DMS153 (cell line): ENCODE data around the gene CERS2.
"Not testable (repeated sequence)": the region's sequence is repeated elsewhere in the genome, so short reads cannot be mapped to it uniquely, and the experiment has no call there.

Experiments used
- DNase-seq: peaks from one replicate; lab custom pipeline; 2025; lab: John Stamatoyannopoulos, UW

Gene CERS2

DNA sequence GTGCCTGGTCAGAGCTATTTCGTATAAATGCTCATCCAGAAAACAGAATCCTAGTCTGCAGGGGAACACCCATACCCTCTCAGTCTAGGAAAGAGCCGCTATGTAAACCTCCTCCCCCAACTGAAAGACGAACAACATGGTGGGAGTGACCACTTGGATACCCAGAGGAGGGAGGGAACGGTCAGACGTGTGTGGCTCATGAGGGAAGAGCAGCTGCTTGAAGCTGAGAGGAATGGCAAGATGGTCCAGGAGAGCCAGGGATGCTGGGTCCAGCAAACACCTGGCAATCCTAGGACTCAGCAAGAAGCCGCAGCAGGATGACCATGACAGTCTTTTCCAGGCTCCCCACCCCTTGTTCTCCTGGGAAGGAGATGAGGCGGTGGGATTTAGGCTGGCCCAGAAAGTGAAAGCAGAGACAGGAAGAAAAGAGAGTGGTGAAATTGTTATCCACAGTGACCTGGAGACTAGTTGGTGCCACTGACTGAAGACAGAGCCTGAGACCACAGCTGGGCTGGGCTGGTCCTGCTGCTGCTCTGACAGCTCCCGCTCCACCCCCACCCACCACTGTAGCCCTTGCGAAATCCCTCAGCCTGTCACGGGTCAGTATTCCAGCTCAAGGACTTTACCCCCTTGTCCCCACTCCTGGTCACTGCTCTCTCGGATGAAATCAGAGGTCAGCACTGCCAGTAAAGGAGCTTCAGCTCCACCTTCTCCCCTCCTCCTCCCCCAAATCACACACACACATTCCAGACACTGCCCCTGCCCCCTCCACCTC is 3.6 kb downstream of the CERS2 start:
- DNase-seq, result no peak

DNA sequence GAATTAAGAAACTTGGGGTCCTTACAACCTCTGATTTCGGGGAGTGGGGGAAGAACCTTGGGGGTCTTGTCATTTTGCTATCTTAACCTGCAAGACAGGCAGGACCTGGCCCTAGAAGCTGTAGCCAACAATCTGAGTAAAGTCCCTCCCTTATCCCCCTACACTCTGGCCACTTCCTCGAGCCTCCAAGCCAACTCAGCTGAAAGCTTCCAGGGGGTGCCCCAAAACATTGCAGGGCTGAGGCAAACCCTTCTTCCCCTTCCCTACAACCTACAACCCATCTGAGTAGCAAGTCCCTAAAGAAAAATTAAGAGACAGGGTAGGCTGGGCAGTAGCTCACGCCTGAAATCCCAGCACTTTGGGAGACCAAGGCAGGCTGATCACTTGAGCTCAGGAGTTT is 5.0 kb downstream of the CERS2 start:
- DNase-seq, result no peak

DNA sequence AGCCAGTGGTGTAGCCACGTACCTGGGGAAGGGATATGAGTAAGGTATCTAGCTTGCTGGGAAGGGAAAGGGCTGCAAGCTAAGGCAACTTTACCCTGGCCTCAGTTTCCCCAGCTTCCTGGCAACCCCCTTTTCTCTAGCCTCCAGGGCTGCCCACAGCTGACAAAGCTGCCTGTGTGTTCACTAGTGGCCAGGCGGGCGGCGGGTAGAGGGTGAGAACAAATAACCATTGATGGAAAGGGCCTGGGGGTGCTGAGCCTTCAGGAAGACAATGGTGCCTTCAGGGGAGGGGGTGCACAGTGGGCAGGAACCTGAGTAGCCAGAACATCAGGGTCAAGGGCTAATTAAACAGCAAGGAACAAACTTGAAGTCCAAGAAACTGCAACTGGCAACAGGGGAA is 6.1 kb downstream of the CERS2 start:
- no peak for DNase-seq

DNA sequence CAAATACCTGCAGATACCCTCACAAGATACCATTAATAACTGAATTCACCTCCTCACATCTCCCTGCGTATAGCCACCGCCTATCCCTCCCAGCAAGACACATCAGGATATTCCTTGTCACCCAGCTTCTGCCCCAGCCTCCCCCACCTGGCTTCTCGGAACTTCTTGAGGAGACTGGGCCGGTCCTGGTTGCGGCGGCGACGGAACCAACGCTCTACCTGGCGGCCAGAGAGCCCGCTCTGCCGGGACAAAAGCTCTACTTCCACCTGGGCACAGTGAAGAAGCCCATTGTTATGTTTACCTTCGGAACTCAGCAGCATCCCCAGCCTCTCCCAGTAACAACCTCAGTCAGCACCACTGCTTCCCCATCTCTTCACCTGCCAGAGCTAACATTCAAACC is 6.7 kb downstream of the CERS2 start:
- DNase-seq, result no peak

DNA sequence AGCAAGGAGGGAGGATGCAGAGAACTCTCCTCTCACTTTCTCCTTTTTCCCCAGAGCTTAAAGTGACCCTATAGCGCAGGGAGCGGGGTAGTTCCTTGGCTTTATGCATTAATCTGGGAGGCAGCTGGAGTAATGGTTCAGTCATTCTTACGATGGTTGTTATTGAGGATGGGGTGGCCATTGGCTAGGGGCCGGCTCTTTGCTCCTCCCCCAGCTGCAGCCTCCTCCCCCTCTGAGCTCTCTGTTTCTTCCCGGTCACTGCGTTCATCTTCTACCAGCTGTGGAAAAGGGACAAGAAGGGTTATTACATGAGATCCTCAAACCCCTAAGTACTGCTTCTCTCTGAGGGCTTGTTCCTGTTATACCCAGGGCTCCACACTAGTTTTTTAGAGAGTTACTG is 8.6 kb downstream of the CERS2 start:
- DNase-seq, result no peak

DNA sequence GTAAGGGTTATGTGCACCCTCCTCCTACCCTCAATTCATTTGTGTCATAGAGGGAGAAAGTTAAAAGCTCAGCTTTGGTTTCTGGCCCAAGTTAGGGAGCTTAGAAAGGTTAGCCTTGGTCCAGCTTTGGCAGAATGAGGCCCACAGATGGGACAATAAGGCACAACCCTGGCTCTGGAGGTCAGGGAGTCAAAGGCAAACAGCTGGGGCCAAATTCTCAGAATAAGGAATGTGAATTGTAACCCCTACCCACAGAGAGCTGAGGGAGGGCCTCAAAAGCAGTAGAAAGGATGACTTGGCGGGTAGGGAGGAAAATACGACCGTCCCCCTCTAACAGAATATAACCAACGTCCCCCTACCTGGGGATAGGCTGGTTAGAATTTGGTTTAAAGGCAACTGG is 9.0 kb downstream of the CERS2 start:
- no peak for DNase-seq

DNA sequence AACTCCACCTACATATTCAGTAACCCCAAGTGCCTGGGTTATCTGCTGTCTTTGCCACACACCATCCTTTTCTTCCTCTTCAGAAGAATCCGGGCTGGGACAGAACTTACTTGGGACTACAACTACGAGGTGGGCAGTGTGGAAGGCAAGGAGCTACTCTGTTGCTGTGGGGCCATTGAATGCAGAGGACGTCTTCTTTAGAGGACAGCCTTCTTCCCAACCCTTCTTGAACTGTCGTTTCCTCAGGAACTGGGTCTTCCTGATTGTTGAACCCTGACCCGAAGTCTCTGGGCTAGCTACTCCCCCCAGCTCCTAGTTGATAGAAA is 10.5 kb downstream of the CERS2 start:
- DNase-seq, result no peak

DNA sequence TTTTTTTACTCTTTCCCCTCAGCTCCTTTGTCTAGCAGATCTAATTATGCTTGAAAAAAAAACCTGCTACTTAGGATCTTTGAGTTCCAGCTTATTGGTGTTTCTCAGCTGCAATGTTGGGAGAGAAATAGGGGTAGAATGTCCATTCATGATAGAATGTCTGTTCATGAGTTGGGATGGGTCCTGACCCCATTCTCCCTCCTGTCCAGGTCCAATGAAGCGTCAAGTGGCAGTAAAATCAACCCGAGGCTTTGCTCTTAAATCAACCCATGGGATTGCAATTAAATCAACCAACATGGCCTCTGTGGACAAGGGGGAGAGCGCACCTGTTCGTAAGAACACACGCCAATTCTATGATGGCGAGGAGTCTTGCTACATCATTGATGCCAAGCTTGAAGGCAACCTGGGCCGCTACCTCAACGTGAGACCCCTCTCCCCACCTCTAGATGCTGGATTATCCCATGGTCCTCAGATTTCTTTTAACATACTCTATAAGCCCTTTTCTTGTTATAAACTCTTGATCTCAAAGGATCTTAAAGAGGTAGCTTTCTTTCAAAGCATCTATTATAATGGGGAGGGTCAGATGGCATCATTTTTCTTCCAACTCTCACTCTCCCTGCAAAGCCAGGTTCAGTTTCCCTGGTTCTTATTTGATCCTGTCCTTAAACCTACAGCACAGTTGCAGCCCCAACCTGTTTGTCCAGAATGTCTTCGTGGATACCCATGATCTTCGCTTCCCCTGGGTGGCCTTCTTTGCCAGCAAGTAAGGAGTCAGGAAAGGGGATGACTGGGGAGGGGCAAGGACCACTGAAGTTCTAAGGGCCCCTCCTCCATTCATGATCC is 11.1 kb downstream of the CERS2 start:
- no peak for DNase-seq

DNA sequence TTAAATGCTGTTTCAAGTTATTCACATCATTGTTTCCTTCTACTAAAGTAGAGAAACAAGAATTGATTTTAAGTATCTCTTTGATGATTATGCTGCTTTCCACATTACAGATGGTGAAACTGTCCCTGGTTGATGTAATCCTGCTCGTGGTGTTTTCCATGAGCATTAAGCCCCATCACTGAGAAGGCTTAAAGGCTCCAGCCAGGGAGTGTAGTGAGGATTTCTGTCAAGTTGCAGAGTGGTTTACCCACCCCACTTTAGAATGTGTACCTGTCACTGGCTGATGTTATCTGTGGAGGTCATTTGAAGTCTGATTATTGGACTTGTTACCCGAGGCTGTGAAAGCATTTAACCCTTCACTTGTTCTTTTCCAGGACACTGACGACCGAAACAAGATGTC is 12.9 kb downstream of the CERS2 start:
- DNase-seq, result no peak

DNA sequence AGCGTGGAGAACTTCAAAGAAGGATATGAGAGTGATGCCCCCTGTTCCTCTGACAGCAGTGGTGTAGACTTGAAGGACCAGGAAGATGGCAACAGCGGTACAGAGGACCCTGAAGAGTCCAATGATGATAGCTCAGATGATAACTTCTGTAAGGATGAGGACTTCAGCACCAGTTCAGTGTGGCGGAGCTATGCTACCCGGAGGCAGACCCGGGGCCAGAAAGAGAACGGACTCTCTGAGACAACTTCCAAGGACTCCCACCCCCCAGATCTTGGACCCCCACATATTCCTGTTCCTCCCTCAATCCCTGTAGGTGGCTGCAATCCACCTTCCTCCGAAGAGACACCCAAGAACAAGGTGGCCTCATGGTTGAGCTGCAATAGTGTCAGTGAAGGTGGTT is 14.0 kb downstream of the CERS2 start:
- DNase-seq, result no peak

DNA sequence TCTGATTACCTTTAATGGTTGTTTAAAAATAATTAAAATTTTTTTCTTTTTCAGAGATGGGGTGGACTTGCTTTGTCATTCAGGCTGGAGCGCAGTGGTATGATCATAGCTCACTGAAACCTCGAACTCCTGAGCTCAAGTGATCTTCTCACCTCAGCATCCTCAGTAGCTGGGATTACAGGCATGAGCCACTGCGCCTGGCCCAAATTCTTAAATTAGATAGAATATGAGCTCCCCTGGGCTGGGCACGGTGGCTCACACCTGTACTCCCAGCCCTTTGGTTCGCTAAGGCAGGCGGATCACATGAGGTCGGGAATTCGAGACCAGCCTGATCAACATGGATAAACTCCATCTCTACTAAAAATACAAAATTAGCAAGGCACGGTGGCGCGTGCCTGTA is 17.0 kb downstream of the CERS2 start:
- no peak for DNase-seq

DNA sequence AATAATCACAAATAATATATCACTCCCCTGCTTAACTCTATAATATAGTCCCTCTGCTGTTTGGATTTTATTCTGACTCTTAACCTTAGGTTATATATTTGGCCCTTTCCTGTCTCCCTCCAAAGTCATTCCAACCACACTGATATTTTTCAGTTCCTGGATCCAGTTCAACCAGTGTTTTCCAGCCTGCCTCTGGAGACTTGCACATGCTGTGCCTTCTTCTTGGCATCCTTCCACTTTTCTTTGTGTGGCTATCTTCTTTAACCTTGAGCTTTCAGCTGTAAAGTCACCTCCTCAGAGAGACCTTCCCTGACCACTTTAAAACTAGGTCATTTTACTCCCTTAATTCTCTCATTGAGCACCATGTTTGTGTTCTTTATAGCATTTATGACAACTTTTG is 19.4 kb downstream of the CERS2 start:
- DNase-seq, result no peak

DNA sequence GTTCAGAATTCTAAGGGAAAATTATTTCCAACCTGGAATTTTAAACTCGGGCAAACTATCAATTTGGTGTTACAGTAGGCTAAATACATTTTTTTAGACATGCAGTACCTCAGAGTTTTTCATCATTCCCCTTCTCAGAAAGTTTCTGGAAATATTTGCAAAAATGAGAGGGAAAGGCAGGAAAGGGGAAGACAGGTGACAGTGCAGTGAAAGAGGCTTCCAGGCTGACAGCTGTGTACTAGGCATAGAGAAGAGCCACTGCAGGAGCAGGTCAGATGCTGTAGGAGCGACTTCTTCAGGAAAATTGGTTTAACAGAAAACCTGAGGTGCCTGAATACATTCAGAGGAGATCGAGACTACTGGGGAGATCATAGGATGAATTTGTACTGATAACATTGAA is 19.9 kb downstream of the CERS2 start:
- no peak for DNase-seq

DNA sequence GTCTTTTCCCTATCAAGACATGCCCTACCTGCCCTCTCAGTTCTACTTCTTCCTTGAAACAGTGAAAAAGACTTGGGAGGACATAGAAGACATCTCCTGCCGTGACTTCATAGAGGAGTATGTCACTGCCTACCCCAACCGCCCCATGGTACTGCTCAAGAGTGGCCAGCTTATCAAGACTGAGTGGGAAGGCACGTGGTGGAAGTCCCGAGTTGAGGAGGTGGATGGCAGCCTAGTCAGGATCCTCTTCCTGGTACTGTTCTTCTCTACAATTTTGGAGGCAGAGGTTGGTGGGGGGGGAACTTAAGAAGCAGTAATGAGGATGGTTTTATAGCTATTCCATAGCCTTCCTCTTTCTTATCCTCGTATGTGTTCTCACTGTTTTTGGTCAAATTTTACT is 29.8 kb downstream of the CERS2 start:
- DNase-seq, result no peak

DNA sequence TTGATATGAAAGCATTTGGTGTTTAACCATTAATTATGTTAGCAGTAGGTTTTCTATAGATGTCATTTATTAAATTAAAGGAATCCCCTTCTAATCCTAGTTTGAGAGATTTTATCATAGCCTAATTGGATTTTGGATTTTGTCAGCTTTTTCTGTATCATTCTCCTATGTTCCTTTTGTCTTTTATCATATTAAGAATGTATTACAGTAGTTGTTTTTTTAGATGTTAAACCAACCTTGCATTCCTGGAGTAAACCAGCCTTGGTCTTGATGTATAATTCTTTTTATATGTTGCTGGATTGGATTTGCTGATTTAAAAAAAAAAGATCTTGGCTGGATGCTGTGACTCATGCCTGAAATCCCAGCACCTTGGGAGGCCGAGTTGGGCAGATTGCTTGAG is 42.9 kb downstream of the CERS2 start:
- no peak for DNase-seq

DNA sequence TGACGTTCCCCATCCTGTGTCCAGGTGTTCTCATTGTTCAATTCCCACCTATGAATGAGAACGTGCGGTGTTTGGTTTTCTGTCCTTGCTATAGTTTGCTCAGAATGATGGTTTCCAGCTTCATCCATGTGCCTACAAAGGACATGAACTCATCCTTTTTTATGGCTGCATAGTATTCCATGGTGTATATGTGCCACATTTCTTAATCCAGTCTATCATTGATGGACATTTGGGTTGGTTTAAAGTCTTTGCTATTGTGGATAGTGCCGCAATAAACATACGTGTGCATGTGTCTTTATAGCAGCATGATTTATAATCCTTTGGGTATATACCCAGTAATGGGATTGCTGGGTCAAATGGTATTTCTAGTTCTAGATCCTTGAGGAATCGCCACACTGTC is 45.9 kb downstream of the CERS2 start:
- DNase-seq, result not testable (repeated sequence)

DNA sequence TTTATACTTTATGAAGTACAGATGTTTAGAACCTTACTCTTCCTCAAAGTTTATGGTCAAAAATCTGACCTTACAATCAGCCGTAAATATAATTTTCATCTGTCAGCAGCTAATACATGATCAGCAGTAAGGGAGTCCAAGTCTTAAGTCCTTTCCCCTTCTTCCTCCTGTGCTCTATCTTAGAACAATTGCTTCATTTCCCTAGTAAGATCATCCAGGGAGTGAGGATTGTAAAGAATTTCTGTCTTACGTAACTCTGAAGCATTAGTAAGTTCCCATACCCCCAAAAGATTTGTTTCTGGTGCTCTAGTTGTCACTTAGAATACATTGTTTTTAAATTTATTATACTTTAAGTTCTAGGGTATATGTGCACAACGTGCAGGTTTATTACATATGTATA is 46.3 kb downstream of the CERS2 start:
- no peak for DNase-seq

DNA sequence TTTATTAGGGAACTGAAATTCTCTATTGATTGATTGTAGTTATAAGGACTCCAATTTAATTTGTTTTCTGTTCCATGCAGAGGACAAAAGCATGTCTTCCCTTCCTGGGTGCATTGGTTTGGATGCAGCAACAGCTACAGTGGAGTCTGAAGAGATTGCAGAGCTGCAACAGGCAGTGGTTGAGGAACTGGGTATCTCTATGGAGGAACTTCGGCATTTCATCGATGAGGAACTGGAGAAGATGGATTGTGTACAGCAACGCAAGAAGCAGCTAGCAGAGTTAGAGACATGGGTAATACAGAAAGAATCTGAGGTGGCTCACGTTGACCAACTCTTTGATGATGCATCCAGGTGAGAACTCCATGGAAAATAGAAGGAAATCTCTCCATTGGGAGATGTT is 47.0 kb downstream of the CERS2 start:
- DNase-seq, result no peak

DNA sequence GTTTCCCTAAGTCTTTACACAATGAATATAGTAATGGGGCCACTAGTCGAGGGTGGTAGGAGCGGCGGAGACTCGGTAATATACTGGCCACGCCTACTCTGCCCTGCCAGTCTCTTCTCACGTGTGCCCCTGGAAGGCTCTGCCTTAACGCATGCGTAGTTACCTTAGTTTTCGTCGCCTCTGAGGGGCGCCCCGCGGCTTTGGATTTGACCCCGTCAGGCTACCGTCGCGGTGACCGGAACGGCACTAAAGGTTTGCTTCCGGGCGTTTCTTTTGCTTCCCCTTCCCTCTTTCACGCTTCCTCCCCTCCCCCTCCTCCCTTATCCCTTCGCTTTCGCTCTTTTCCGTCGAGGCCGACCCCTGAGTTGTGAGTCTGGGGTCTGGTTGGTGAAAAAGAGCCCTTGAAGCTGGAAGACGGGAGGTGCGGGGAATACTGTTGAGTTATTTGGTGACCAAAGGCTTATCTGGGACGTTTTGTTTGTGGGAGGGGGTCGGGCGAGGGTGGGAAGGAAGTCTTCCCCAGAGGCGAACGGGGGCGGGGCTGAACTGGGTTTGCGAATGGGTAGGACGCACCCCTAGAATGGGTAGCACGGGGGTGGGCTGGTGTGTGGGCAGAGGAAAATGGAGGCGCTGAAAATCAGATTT is 48.4 kb downstream of the CERS2 start, which contains the start of gene SETDB1:
Gene SETDB1 (plus strand): TSS at position 267 of the 645 bp plus-strand sequence. CDS start 1,352 bp downstream, outside the sequence.
- peak; percentile 98 for DNase-seq

DNA sequence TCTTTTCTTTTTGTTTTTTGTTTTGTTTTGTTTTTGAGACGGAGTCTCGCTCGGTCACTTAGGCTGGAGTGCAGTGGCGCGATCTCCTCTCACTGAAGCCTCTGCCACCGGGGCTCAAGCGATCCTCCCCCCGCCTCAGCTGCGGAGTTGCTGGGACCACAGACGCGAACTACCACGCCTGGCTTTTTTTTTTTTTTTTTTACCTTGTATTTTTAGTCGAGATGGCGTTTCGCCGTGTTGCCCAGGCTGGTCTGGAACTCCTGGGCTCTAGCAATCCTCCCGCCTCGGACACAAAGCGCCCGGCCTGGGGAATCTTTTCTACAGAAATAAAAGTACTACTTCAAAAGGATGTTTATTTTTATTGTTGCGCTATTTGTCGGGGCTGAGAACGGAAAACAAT is 49.6 kb downstream of the CERS2 start:
- no peak for DNase-seq

DNA sequence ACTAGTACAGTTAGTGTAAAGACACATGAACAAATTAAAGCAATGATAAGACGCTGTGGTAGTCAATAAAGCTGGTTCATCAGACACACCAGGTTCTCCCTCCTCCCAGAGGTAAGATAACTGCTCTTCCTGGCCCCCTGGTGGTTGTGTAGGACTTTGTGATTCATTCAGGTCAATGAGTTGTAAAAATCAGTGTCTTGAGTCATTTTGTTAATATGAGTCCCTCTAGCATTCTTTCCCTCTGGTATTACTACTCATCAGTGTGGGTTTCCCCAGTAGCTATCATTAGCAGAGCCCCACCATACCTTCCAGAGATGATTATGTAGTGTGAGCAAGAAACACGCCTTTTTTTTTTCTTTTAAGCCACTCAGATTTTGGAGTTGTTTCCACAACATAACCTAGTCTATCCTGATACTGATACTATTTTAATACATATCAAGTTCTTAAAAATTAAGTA is 52.1 kb downstream of the CERS2 start:
- peak; percentile 77 for DNase-seq

DNA sequence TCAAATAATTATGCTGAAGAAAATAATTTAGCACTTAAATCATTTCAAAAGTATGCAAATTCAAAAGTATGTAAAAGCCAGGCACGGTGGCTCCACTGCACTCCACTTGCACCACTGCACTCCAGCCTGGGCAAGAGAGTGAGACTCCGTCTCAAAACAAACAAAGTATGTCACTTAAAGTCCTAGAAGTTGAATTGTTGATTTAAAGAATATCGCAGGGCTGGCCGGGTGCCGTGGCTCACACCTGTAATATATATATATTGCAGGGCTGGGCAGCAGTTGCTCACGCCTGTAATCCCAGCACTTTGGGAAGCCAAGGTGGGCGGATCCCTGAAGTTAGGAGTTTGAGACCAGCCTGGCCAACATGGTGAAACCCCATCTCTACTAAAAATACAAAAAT is 57.2 kb downstream of the CERS2 start:
- no peak for DNase-seq
